ENCODE results near the gene SNTG2.

Gene SNTG2

GRCh38 chr2:951224-952006, 766 bp downstream of the SNTG2 start:
- TF ChIP-seq CTCF (IDR thresholded peaks at IDR 0.05; ENCODE audit: insufficient read depth, low read depth, low read length, missing control alignments) = no peak
- DNase-seq (ENCODE audit: low read depth) = no peak
- no peak overlapping the region for H3K4me3 ChIP-seq (ENCODE audit: low read length)

GRCh38 chr2:953408-953807, 2.8 kb downstream of the SNTG2 start:
- TF ChIP-seq CTCF (IDR thresholded peaks at IDR 0.05; ENCODE audit: insufficient read depth, low read depth, low read length, missing control alignments) = no peak
- no peak for DNase-seq (ENCODE audit: low read depth)
- H3K4me3 ChIP-seq (ENCODE audit: low read length) = no peak overlapping the region

- H3K4me3 ChIP-seq (ENCODE audit: low read length) = no peak overlapping the region
- TF ChIP-seq CTCF (IDR thresholded peaks at IDR 0.05; ENCODE audit: insufficient read depth, low read depth, low read length, missing control alignments) = no peak
- DNase-seq (ENCODE audit: low read depth) = no peak
Measured at GRCh38 chr2:953975-954686, 3.5 kb downstream of the SNTG2 start.

- no peak for DNase-seq (ENCODE audit: low read depth)
- no peak overlapping the region for H3K4me3 ChIP-seq (ENCODE audit: low read length)
- no peak for TF ChIP-seq CTCF (IDR thresholded peaks at IDR 0.05; ENCODE audit: insufficient read depth, low read depth, low read length, missing control alignments)
Measured at GRCh38 chr2:954687-955000, 4.0 kb downstream of the SNTG2 start.

GRCh38 chr2:955829-956731, 5.4 kb downstream of the SNTG2 start:
- no peak overlapping the region for H3K4me3 ChIP-seq (ENCODE audit: low read length)
- no peak for TF ChIP-seq CTCF (IDR thresholded peaks at IDR 0.05; ENCODE audit: insufficient read depth, low read depth, low read length, missing control alignments)
- DNase-seq (ENCODE audit: low read depth) = no peak

GRCh38 chr2:959457-959856, 8.8 kb downstream of the SNTG2 start:
- no peak overlapping the region for H3K4me3 ChIP-seq (ENCODE audit: low read length)

More at GRCh38 chr2:959457-959856, 8.8 kb downstream of the SNTG2 start:
- TF ChIP-seq CTCF (IDR thresholded peaks at IDR 0.05; ENCODE audit: insufficient read depth, low read depth, low read length, missing control alignments) = no peak
- no peak for DNase-seq (ENCODE audit: low read depth)

All from epithelial cell of esophagus (primary cell).